ENCODE data around the gene ELOB.

- TF ChIP-seq CTCF (conservative IDR thresholded peaks at IDR 0.05), result no peak
- TF ChIP-seq EZH2 (IDR thresholded peaks at IDR 0.05; ENCODE audit: low read depth), result no peak
Observed at GRCh38 chr16:2808181-2808580, 31.1 kb upstream of the ELOB start.
